Breast epithelium (tissue), 3 donors: ENCODE measurements around the gene ZNF544.

Experiments used
- CTCF ChIP-seq, 3 donors: fragments of 450-650 bp; IDR thresholded peaks; one replicate each; pipeline ENCODE4 v1.5.1; 2016 to 2017; ENCODE audit warnings: antibody characterized with exemption in 3 of 3, mild to moderate bottlenecking in 3 of 3, moderate library complexity in 3 of 3
- POLR2AphosphoS5 ChIP-seq, 3 donors: sonication (generic); formaldehyde crosslinking; IDR thresholded peaks; one replicate each; pipeline ENCODE4 v1.6.1; 2017; ENCODE audit warnings: antibody characterized with exemption in 3 of 3

- TF ChIP-seq POLR2AphosphoS5 (IDR thresholded peaks at IDR 0.05): no peak
- no peak for TF ChIP-seq CTCF (IDR thresholded peaks at IDR 0.05)
These were observed 50.6 kb downstream of the ZNF544 start for GRCh38 chr19:58279042-58279924.
